Neural progenitor cell (in vitro differentiated cells): ENCODE measurements around the gene NGFR.

Experiments
- EZH2 ChIP-seq: fragments of 200-600 bp; sonication (generic); IDR thresholded peaks from 2 replicates; pipeline ENCODE4 v1.6.1; 2017; ENCODE audit warnings: antibody characterized with exemption, mild to moderate bottlenecking, moderate library complexity
- TF ChIP-seq, protein P1 (sequence below): fragments of 200-600 bp; sonication (generic); IDR thresholded peaks from 2 replicates; pipeline ENCODE4 v1.5.1; 2017; ENCODE audit warnings: antibody characterized with exemption, mild to moderate bottlenecking

DNA sequence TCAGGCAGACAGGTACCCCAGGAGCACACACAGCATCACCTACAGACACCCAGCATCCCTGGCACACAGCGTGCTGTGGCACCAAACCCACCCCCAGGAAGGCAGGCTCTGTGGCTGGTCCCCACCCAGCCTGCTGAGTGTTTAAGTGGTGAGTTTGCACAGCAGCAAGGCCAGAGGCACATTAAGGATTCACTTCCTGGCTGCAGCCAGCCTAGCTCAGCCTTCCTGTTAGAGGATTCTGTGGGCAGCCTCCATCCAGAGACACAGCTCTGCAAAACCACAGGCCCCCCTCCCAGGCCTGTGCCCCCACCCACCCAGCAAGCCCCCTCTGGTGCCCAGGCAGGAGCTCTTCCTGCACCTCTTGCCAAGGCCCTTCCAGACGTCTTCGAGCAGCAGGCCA is 44.4 kb upstream of the NGFR start:
- TF ChIP-seq, protein P1, sequence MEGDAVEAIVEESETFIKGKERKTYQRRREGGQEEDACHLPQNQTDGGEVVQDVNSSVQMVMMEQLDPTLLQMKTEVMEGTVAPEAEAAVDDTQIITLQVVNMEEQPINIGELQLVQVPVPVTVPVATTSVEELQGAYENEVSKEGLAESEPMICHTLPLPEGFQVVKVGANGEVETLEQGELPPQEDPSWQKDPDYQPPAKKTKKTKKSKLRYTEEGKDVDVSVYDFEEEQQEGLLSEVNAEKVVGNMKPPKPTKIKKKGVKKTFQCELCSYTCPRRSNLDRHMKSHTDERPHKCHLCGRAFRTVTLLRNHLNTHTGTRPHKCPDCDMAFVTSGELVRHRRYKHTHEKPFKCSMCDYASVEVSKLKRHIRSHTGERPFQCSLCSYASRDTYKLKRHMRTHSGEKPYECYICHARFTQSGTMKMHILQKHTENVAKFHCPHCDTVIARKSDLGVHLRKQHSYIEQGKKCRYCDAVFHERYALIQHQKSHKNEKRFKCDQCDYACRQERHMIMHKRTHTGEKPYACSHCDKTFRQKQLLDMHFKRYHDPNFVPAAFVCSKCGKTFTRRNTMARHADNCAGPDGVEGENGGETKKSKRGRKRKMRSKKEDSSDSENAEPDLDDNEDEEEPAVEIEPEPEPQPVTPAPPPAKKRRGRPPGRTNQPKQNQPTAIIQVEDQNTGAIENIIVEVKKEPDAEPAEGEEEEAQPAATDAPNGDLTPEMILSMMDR, result no peak
- no peak for TF ChIP-seq EZH2
